GM19395 (cell line): ENCODE measurements around the gene HOXA11.

Experiments
- ATAC-seq: cut with Tn5 transposase; IDR thresholded peaks from one replicate; pipeline ENCODE4 v1.9.1; 2021; ENCODE audit warnings: mild to moderate bottlenecking, moderate library complexity; ENCODE audit not compliant: unreplicated experiment

HOXA11 gene

GRCh38 chr7:27138472-27138871 is 46.6 kb downstream of the HOXA11 start:
- ATAC-seq = no peak

- no peak for ATAC-seq
Observed at GRCh38 chr7:27137640-27138315, 47.3 kb downstream of the HOXA11 start.

GRCh38 chr7:27134392-27134791 is 50.6 kb downstream of the HOXA11 start:
- no peak for ATAC-seq

- no peak for ATAC-seq
Observed at GRCh38 chr7:27133409-27134231, 51.4 kb downstream of the HOXA11 start.

GRCh38 chr7:27132978-27133377 is 52.1 kb downstream of the HOXA11 start:
- no peak for ATAC-seq

- ATAC-seq = no peak
Observed at GRCh38 chr7:27132214-27132613, 52.8 kb downstream of the HOXA11 start.

- no peak for ATAC-seq
Observed at GRCh38 chr7:27131390-27131819, 53.6 kb downstream of the HOXA11 start.
